WERI-Rb-1 (cell line): ENCODE measurements around the gene ZFPL1.
A peak's percentile ranks its signal among the peaks of the same experiment; 100 is the strongest.

Experiments
- DNase-seq: peaks from one replicate; pipeline ENCODE4 v3.0.0-alpha.2; 2020
- H3K27ac ChIP-seq: fragments of 250-450 bp; sonication (Bioruptor Pico); 2 replicates; pipeline ENCODE4 v1.5.1; 2020; ENCODE audit warnings: mild to moderate bottlenecking, moderate library complexity
- H3K27me3 ChIP-seq: fragments of 250-450 bp; sonication (Bioruptor Pico); 2 replicates; pipeline ENCODE4 v1.5.1; 2021; ENCODE audit warnings: mild to moderate bottlenecking, low read depth, moderate library complexity; ENCODE audit not compliant: insufficient read depth, severe bottlenecking
- H3K36me3 ChIP-seq: fragments of 250-450 bp; sonication (Bioruptor Pico); 2 replicates; pipeline ENCODE4 v1.5.1; 2020; ENCODE audit warnings: mild to moderate bottlenecking, moderate library complexity
- H3K4me3 ChIP-seq: 2 replicates; pipeline ENCODE4 v1.5.1; 2011; ENCODE audit warnings: low read depth, mild to moderate bottlenecking, control low read depth, low read length
- H3K9me3 ChIP-seq: fragments of 250-450 bp; sonication (Bioruptor Pico); 2 replicates; pipeline ENCODE4 v1.5.1; 2021; ENCODE audit warnings: mild to moderate bottlenecking, moderate library complexity; ENCODE audit not compliant: severe bottlenecking
- CTCF ChIP-seq: IDR thresholded peaks from 2 replicates; pipeline ENCODE4 v1.5.1; 2011; ENCODE audit warnings: low read depth, mild to moderate bottlenecking, control low read depth, inconsistent platforms, low read length

Gene ZFPL1

GRCh38 chr11:65110354-65110861 is 26.4 kb downstream of the ZFPL1 start:
- DNase-seq, result peak; percentile 90
- no peak overlapping the region for H3K27ac ChIP-seq
- H3K4me3 ChIP-seq, result no peak overlapping the region
- no peaks in the 10 kb centered on the region for H3K27me3 ChIP-seq
- H3K36me3 ChIP-seq, result peaks cover 10% of the 10 kb centered on the region; the same call in 1 of the 2 replicates
- H3K9me3 ChIP-seq, result no peaks in the 10 kb centered on the region
- peak; percentile 92 for TF ChIP-seq CTCF

- H3K9me3 ChIP-seq, result no peaks in the 10 kb centered on the region
- DNase-seq, result no peak
- H3K36me3 ChIP-seq, result peaks cover 15% of the 10 kb centered on the region; the same call in 1 of the 2 replicates
- H3K4me3 ChIP-seq, result no peak overlapping the region
- H3K27ac ChIP-seq, result no peak overlapping the region
- no peaks in the 10 kb centered on the region for H3K27me3 ChIP-seq
- TF ChIP-seq CTCF, result no peak
These were observed 27.2 kb downstream of the ZFPL1 start for GRCh38 chr11:65111159-65111743.

- peak within 1 kb of the TSS; percentile 78 for H3K27ac ChIP-seq
These were observed 27.9 kb downstream of the ZFPL1 start, which contains the start of gene TM7SF2 for GRCh38 chr11:65111744-65112545. TM7SF2 (plus strand) TSS chr11:65111872; CDS start chr11:65112016, 144 bp downstream.

GRCh38 chr11:65112546-65113360 is 28.7 kb downstream of the ZFPL1 start:
- H3K27me3 ChIP-seq, result no peaks in the 10 kb centered on the region
- H3K27ac ChIP-seq, result peak overlapping the region; percentile 78
- H3K4me3 ChIP-seq, result peak overlapping the region; percentile 65
- peak; percentile 90 for TF ChIP-seq CTCF
- peaks cover 18% of the 10 kb centered on the region for H3K36me3 ChIP-seq
- DNase-seq, result peak; percentile 72
- H3K9me3 ChIP-seq, result no peaks in the 10 kb centered on the region

More at GRCh38 chr11:65111744-65112545, 27.9 kb downstream of the ZFPL1 start, which contains the start of gene TM7SF2:
- H3K36me3 ChIP-seq, result peaks cover 18% of the 10 kb centered on the region
- peak within 1 kb of the TSS; percentile 65 for H3K4me3 ChIP-seq
- H3K9me3 ChIP-seq, result no peaks in the 10 kb centered on the region
- no peaks in the 10 kb centered on the region for H3K27me3 ChIP-seq
- no peak for TF ChIP-seq CTCF
- peak; percentile 96 for DNase-seq

GRCh38 chr11:65113361-65113756 is 29.3 kb downstream of the ZFPL1 start:
- Histone ChIP-seq H3K36me3 (peaks cover 24% of the 10 kb centered on the region), H3K4me3 (peak overlapping the region; percentile 65), H3K27me3 (no peaks in the 10 kb centered on the region), H3K27ac (peak overlapping the region; percentile 78), H3K9me3 (no peaks in the 10 kb centered on the region)
- DNase-seq, result no peak
- no peak for TF ChIP-seq CTCF
